H1 (cell line): ENCODE measurements around the gene SNHG17. TPM values are rescaled to one million over a fixed set of nuclear protein-coding genes. Genes with fewer than 3 reads are reported as not detected.

Source experiments
- CREB1 ChIP-seq: IDR thresholded peaks from 2 replicates; pipeline ENCODE4 v1.6.1; 2012; ENCODE audit warnings: inconsistent platforms
- JUN ChIP-seq: IDR thresholded peaks from 2 replicates; pipeline ENCODE4 v1.6.1; 2011; ENCODE audit warnings: low read depth, mild to moderate bottlenecking, improper control_type of control experiment, low read length
- POLR2A ChIP-seq, 2 experiments: IDR thresholded peaks; 1 replicate in 1 of 2; 2 replicates in 1 of 2; pipeline ENCODE4 v1.6.1; 2011; ENCODE audit warnings: low read depth in 2 of 2, low read length in 2 of 2, mild to moderate bottlenecking in 2 of 2; ENCODE audit errors: control extremely low read depth in 1 of 2
- POLR2AphosphoS5 ChIP-seq: IDR thresholded peaks from 2 replicates; pipeline ENCODE4 v1.6.1; 2011; ENCODE audit warnings: low read depth, low read length
- RFX5 ChIP-seq: IDR thresholded peaks from 2 replicates; pipeline ENCODE4 v1.6.1; 2011; ENCODE audit warnings: low read depth, low read length, improper control_type of control experiment, borderline replicate concordance
- polyA plus RNA-seq, 7 experiments: library from polyadenylated mRNA; depleted of rRNA in 3 of 7; stranded (reverse) in 5 of 7; unstranded in 2 of 7; fragments of >200 nt in 5 of 7; fragments of 200-250 nt in 2 of 7; gene quantifications; 1 replicate in 5 of 7; 2 replicates in 1 of 7; 4 replicates in 1 of 7; pipeline versions ENCODE4 v1.2.1 to v1.2.3, GENCODE V29; 2011 to 2013; ENCODE audit warnings: missing spikeins in 2 of 7, mixed read lengths in 2 of 7
- total RNA-seq: library from RNA; stranded (reverse); fragmentation: NEBNext Ultra II Directional; extraction: Animal tissue kit (Norgen Biotek cat#: 25700); gene quantifications from 2 replicates; pipeline ENCODE4 v1.2.1, GENCODE V29; 2021

The SNHG17 gene
- total and polyA plus RNA-seq, 2 of the 8 experiments (the other 6 are each of a cell fraction or from before 2014, with no cell fraction given): 59.4 to 59.8 TPM

DNA sequence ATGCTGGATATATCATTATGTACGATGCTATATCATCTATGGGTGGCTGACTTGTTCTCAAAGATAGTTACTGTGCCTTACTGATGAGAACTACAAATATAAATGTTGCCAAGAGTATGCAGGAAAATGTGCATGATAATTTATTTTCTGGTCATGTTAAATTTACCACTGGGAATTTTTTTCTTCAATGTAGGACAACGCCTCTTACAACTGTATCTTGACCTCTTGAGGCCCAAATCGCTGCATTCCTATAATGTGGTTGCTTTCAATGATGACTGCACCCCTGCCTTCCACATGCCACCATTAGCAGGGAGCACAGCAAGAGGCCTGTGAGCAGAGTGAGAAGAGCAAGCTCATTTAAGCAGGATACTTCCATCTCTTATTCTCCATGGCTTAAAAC is 31.9 kb upstream of the SNHG17 start (continued):
- TF ChIP-seq JUN: no peak
- TF ChIP-seq RFX5: no peak
- TF ChIP-seq POLR2A (IDR thresholded peaks at IDR 0.05; ENCODE audit: control extremely low read depth in 1 of 2, low read depth in 2 of 2, low read length in 2 of 2): no peak
- no peak for TF ChIP-seq CREB1
- TF ChIP-seq POLR2AphosphoS5: no peak
